OCI-LY7 (cell line): ENCODE measurements around the gene ADCY7. TPM values are rescaled to one million over a fixed set of nuclear protein-coding genes. Genes with fewer than 3 reads are reported as not detected.

Experiments
- BruUV-seq: library from RNA; stranded (reverse); fragments of 400-500 nt; replicated peaks from 2 replicates; lab custom pipeline; 2021; lab: Mats Ljungman, UMichigan
- CTCF ChIA-PET: fragments of 300-600 bp; sonication (Branson Sonifier 250); formaldehyde crosslinking; loops from one replicate; lab custom pipeline; 2022; ENCODE audit warnings: antibody characterized with exemption; ENCODE audit not compliant: unreplicated experiment; lab: Charles Lee
- POLR2A ChIA-PET: fragments of 300-600 bp; sonication (Branson Sonifier 250); formaldehyde crosslinking; loops from one replicate; lab custom pipeline; 2022; ENCODE audit warnings: antibody characterized with exemption; lab: Charles Lee
- DNase-seq: peaks from one replicate; pipeline ENCODE4 v3.0.0-alpha.2; 2015; ENCODE audit warnings: low spot score
- H2AFZ ChIP-seq: fragments of 200-600 bp; sonication (generic), shearing (Covaris generic); 2 replicates; pipeline ENCODE4 v1.6.1; 2014; ENCODE audit warnings: mild to moderate bottlenecking, antibody characterized with exemption, low read length, moderate library complexity
- H3K27ac ChIP-seq: fragments of 200-600 bp; sonication (generic); 2 replicates; pipeline ENCODE4 v1.5.1; 2014; ENCODE audit warnings: mixed run types, low read depth, mild to moderate bottlenecking, moderate library complexity, low read length, inconsistent platforms; ENCODE audit not compliant: poor library complexity, severe bottlenecking
- H3K36me3 ChIP-seq: fragments of 200-600 bp; sonication (generic); 2 replicates; pipeline ENCODE4 v1.6.1; 2014; ENCODE audit warnings: mild to moderate bottlenecking, antibody characterized with exemption, low read length, moderate library complexity, mixed read lengths; ENCODE audit not compliant: insufficient read depth
- H3K4me1 ChIP-seq: fragments of 200-600 bp; sonication (generic); 2 replicates; pipeline ENCODE4 v1.5.1; 2014; ENCODE audit warnings: mild to moderate bottlenecking, low read length; ENCODE audit not compliant: insufficient read depth, poor library complexity, severe bottlenecking
- H3K4me2 ChIP-seq: fragments of 200-600 bp; sonication (generic); 2 replicates; pipeline ENCODE4 v1.6.1; 2014; ENCODE audit warnings: mild to moderate bottlenecking, low read length
- H3K4me3 ChIP-seq: fragments of 200-600 bp; sonication (generic); 2 replicates; pipeline ENCODE4 v1.5.1; 2014; ENCODE audit warnings: mild to moderate bottlenecking, low read depth, low read length; ENCODE audit not compliant: poor library complexity, severe bottlenecking
- H3K79me2 ChIP-seq: fragments of 200-600 bp; sonication (generic); 2 replicates; pipeline ENCODE4 v1.6.1; 2016; ENCODE audit warnings: low read depth, mild to moderate bottlenecking, low read length, moderate library complexity, mixed read lengths; ENCODE audit not compliant: insufficient read depth
- H3K9me2 ChIP-seq: fragments of 200-600 bp; sonication (generic); 2 replicates; pipeline ENCODE4 v1.6.1; 2016; ENCODE audit warnings: mild to moderate bottlenecking, low read length, mixed read lengths; ENCODE audit not compliant: insufficient read depth
- H3K9me3 ChIP-seq: fragments of 200-600 bp; sonication (generic); 2 replicates; pipeline ENCODE4 v1.6.1; 2014; ENCODE audit warnings: mild to moderate bottlenecking, mixed run types, low read length, mixed read lengths
- H4K20me1 ChIP-seq: fragments of 200-600 bp; sonication (generic); 2 replicates; pipeline ENCODE4 v1.6.1; 2014; ENCODE audit warnings: mild to moderate bottlenecking, antibody characterized with exemption, low read length, moderate library complexity, mixed read lengths; ENCODE audit not compliant: insufficient read depth
- CTCF ChIP-seq: fragments of 200-600 bp; sonication (generic); conservative IDR thresholded peaks from 2 replicates; pipeline ENCODE4 v1.5.1; 2014; ENCODE audit warnings: mild to moderate bottlenecking, antibody characterized with exemption, low read length, moderate library complexity, mixed read lengths
- EZH2phosphoT487 ChIP-seq: fragments of 200-600 bp; sonication (generic); IDR thresholded peaks from 2 replicates; pipeline ENCODE4 v1.6.1; 2018; ENCODE audit warnings: low read depth, borderline replicate concordance, mild to moderate bottlenecking, mixed run types, antibody characterized with exemption, low read length, moderate library complexity, mixed read lengths
- intact Hi-C: fragments of 100-400 bp; cut with micrococcal nuclease; formaldehyde crosslinking; loops from one replicate; pipeline ENCODE4 v1.10.0; 2022; ENCODE audit not compliant: unreplicated experiment
- total RNA-seq, 2 experiments: library from RNA; depleted of rRNA in 1 of 2; stranded (reverse); fragments of >200 nt in 1 of 2; shearing (Covaris generic) in 1 of 2; gene quantifications; 2 replicates each; pipeline ENCODE4 v1.2.3, GENCODE V29; 2014 to 2022

Gene ADCY7
- total RNA-seq, 2 experiments from 2014 or later = 49.9 to 77.7 TPM

GRCh38 chr16:50254072-50254471 is 12.3 kb upstream of the ADCY7 start:
- no peak for DNase-seq
- BruUV-seq = no TSS peak
- intact Hi-C loops = loop anchor here (10.0 kb wide), 1 partner anchor 71 kb away; no protein-coding TSS in a partner anchor
- no peaks in the 10 kb centered on the region for H3K36me3 ChIP-seq
- no peaks in the 10 kb centered on the region for H3K9me3 ChIP-seq
- H3K27ac ChIP-seq = no peak overlapping the region
- no peaks in the 10 kb centered on the region for H4K20me1 ChIP-seq
- H3K4me2 ChIP-seq = no peak overlapping the region
- no peak overlapping the region for H2AFZ ChIP-seq
- H3K79me2 ChIP-seq = no peaks in the 10 kb centered on the region
- CTCF ChIA-PET = no interaction called here
- no peak for TF ChIP-seq EZH2phosphoT487
- H3K4me1 ChIP-seq = no peaks in the 10 kb centered on the region
- POLR2A ChIA-PET = interaction anchor here (0.6 to 1.1 kb wide), 2 partner anchors 33 to 44 kb away, joined by 4 read pairs; no protein-coding TSS in a partner anchor
- no peak overlapping the region for H3K4me3 ChIP-seq
- no peaks in the 10 kb centered on the region for H3K9me2 ChIP-seq

- intact Hi-C loops = loop anchor here (10.0 kb wide), 1 partner anchor 69 kb away; no protein-coding TSS in a partner anchor
- Histone ChIP-seq H2AFZ (no peak overlapping the region), H3K79me2 (no peaks in the 10 kb centered on the region), H4K20me1 (no peaks in the 10 kb centered on the region), H3K4me2 (no peak overlapping the region), H3K4me1 (no peaks in the 10 kb centered on the region), H3K27ac (no peak overlapping the region), H3K9me3 (no peaks in the 10 kb centered on the region), H3K9me2 (no peaks in the 10 kb centered on the region), H3K36me3 (no peaks in the 10 kb centered on the region), H3K4me3 (no peak overlapping the region)
- ChIA-PET POLR2A (interaction anchor here (0.6 to 2.1 kb wide), 6 partner anchors 13 to 119 kb away, joined by 3 to 5 read pairs (median 3); no protein-coding TSS in a partner anchor), CTCF (no interaction called here)
- TF ChIP-seq EZH2phosphoT487 (no peak), CTCF (no peak)
- DNase-seq = no peak
- BruUV-seq = no TSS peak
These were observed 10.8 kb upstream of the ADCY7 start for GRCh38 chr16:50255538-50255937.

- Histone ChIP-seq H3K4me3 (no peak overlapping the region), H3K27ac (no peak overlapping the region), H2AFZ (no peak overlapping the region), H3K79me2 (no peaks in the 10 kb centered on the region), H3K4me2 (no peak overlapping the region), H3K4me1 (no peaks in the 10 kb centered on the region), H3K36me3 (no peaks in the 10 kb centered on the region), H3K9me2 (no peaks in the 10 kb centered on the region), H4K20me1 (no peaks in the 10 kb centered on the region), H3K9me3 (no peaks in the 10 kb centered on the region)
- no peak for TF ChIP-seq CTCF
- no peak for TF ChIP-seq EZH2phosphoT487
- POLR2A ChIA-PET = interaction anchor here (0.7 to 2.1 kb wide), 2 partner anchors 12 to 41 kb away, joined by 3 to 5 read pairs; no protein-coding TSS in a partner anchor
- BruUV-seq = no TSS peak
- CTCF ChIA-PET = no interaction called here
- intact Hi-C loops = loop anchor here (10.0 kb wide), 1 partner anchor 68 kb away; no protein-coding TSS in a partner anchor
- DNase-seq = no peak
These were observed 9.7 kb upstream of the ADCY7 start for GRCh38 chr16:50256604-50257003.
